ENCODE data around the gene HACD2. TPM values are rescaled to one million over a fixed set of nuclear protein-coding genes. Genes with fewer than 3 reads are reported as not detected.

The HACD2 gene
- total RNA-seq, 1 experiment from 2014 or later, result 27.4 TPM

DNA sequence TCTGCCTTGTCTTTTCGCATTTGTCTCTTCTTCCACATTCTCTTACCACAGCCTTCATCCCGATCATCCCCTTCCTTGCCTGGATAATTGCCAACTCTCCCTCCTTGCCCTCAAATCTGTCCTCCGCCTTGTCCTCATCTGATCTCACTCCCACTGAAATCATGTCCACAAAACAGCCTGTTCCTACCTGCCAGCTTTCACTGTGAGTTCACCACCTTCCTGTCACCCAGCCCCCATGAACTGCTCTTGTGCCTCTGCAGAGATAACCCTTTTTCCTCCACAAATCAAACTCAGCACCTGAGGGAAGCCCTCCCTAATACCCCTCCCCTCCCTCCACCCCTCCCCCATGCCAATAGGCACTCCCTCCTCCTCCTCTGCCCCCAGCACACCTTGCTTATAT, 131.2 kb downstream of the HACD2 start:
- H3K27me3 Mint-ChIP-seq (ENCODE audit: low read depth), result peaks cover 40% of the 10 kb centered on the region

More for the DNA sequence above, 131.2 kb downstream of the HACD2 start:
- Histone ChIP-seq H3K79me1 (ENCODE audit: insufficient read depth, low read depth, low read length, poor library complexity, severe bottlenecking) (no peaks in the 10 kb centered on the region), H4K91ac (ENCODE audit: insufficient read length, low read depth, low read length) (no peak overlapping the region), H3K79me2 (ENCODE audit: insufficient read depth, low read length) (no peaks in the 10 kb centered on the region), H3K4ac (ENCODE audit: low read depth, low read length) (no peak overlapping the region), H2AK5ac (ENCODE audit: insufficient read length, low read length) (no peak overlapping the region), H3K9ac (ENCODE audit: extremely low read depth, insufficient read length, low read length) (no peak overlapping the region), H3T11ph (ENCODE audit: low read length) (no peak overlapping the region), H3K18ac (ENCODE audit: insufficient read length, low read depth, low read length) (no peak overlapping the region), H4K8ac (replicated peaks; ENCODE audit: insufficient read length, low read depth, low read length) (no peak overlapping the region), H3K27me3 (ENCODE audit: insufficient read depth, low read length) (peaks cover 8% of the 10 kb centered on the region; the same call in 1 of the 2 replicates), H2AFZ (ENCODE audit: low read length) (no peak overlapping the region), H2BK15ac (ENCODE audit: low read depth, low read length) (no peak overlapping the region), H3K23me2 (ENCODE audit: insufficient read length, low read depth, low read length, poor library complexity, severe bottlenecking) (peaks cover 4% of the 10 kb centered on the region), H3K4me2 (ENCODE audit: insufficient read depth, insufficient read length, low read length) (no peak overlapping the region), H3K56ac (ENCODE audit: insufficient read length, low read depth, low read length) (no peak overlapping the region), H3K27ac (ENCODE audit: insufficient read length, low read depth, low read length) (no peak overlapping the region), H2BK20ac (ENCODE audit: low read depth, low read length, poor library complexity, severe bottlenecking) (no peak overlapping the region), H2BK12ac (ENCODE audit: insufficient read length, low read depth, low read length) (no peak overlapping the region), H3K23ac (ENCODE audit: insufficient read length, low read depth, low read length) (no peak overlapping the region), H4K20me1 (ENCODE audit: control insufficient read depth, insufficient read depth, insufficient read length) (no peaks in the 10 kb centered on the region), H2BK5ac (ENCODE audit: insufficient read length, low read length) (no peak overlapping the region), H4K5ac (ENCODE audit: insufficient read length, low read depth, low read length) (no peak overlapping the region), H3K4me1 (ENCODE audit: insufficient read depth, low read length) (peaks cover 12% of the 10 kb centered on the region), H3K14ac (ENCODE audit: insufficient read depth, low read length) (no peak overlapping the region), H2BK120ac (ENCODE audit: low read depth, low read length, poor library complexity, severe bottlenecking) (no peak overlapping the region), H3K9me3 (ENCODE audit: control insufficient read depth, low read depth, low read length) (no peaks in the 10 kb centered on the region)
- Mint-ChIP-seq H3K36me3 (ENCODE audit: insufficient read depth in 1 of 3, low read depth in 3 of 3) (no peaks in the 10 kb centered on the region; a peak in 1 of 7 replicates), H3K4me3 (no peak overlapping the region), H3K4me1 (peaks cover 20 to 22% of the 10 kb centered on the region in 2 experiments), H3K27ac (no peak overlapping the region), H3K9me3 (no peaks in the 10 kb centered on the region; a peak in 1 of 5 replicates)
- no peak for DNase-seq
- WGBS (ENCODE audit: extremely low coverage, insufficient read length, low lambda C conversion rate), result no CpG with 5 or more reads among the region's 3 CpGs
- TF ChIP-seq, protein P1, sequence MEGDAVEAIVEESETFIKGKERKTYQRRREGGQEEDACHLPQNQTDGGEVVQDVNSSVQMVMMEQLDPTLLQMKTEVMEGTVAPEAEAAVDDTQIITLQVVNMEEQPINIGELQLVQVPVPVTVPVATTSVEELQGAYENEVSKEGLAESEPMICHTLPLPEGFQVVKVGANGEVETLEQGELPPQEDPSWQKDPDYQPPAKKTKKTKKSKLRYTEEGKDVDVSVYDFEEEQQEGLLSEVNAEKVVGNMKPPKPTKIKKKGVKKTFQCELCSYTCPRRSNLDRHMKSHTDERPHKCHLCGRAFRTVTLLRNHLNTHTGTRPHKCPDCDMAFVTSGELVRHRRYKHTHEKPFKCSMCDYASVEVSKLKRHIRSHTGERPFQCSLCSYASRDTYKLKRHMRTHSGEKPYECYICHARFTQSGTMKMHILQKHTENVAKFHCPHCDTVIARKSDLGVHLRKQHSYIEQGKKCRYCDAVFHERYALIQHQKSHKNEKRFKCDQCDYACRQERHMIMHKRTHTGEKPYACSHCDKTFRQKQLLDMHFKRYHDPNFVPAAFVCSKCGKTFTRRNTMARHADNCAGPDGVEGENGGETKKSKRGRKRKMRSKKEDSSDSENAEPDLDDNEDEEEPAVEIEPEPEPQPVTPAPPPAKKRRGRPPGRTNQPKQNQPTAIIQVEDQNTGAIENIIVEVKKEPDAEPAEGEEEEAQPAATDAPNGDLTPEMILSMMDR (conservative IDR thresholded peaks at IDR 0.05), result no peak

Data from H9 (cell line).